LNCAP (cell line): ENCODE data around the gene SUMF1.

Experiments used
- TF ChIP-seq, protein P1 (sequence below): fragments of 450-650 bp; IDR thresholded peaks from 2 replicates; pipeline ENCODE4 v1.5.1; 2017; ENCODE audit warnings: mild to moderate bottlenecking

SUMF1 gene

DNA sequence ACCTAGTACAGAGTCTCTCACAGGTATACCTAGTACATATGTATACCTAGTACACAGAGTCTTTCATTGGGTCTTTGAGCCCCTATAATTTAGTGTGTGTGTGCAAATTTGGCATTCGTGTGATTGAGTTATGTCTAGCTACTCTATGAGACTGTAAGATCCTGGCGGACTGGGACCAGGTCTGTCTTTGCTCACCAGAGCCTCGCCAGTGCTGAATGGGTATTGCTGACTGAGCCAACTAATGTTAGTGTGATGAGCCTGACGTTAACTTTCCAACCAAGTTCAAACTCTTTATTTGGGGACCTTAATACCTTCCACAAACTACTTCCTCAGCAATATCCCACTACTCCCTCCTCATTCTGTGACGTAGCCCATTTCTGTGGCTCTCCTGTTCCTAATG, 128.3 kb downstream of the SUMF1 start:
- TF ChIP-seq, protein P1, sequence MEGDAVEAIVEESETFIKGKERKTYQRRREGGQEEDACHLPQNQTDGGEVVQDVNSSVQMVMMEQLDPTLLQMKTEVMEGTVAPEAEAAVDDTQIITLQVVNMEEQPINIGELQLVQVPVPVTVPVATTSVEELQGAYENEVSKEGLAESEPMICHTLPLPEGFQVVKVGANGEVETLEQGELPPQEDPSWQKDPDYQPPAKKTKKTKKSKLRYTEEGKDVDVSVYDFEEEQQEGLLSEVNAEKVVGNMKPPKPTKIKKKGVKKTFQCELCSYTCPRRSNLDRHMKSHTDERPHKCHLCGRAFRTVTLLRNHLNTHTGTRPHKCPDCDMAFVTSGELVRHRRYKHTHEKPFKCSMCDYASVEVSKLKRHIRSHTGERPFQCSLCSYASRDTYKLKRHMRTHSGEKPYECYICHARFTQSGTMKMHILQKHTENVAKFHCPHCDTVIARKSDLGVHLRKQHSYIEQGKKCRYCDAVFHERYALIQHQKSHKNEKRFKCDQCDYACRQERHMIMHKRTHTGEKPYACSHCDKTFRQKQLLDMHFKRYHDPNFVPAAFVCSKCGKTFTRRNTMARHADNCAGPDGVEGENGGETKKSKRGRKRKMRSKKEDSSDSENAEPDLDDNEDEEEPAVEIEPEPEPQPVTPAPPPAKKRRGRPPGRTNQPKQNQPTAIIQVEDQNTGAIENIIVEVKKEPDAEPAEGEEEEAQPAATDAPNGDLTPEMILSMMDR: no peak

DNA sequence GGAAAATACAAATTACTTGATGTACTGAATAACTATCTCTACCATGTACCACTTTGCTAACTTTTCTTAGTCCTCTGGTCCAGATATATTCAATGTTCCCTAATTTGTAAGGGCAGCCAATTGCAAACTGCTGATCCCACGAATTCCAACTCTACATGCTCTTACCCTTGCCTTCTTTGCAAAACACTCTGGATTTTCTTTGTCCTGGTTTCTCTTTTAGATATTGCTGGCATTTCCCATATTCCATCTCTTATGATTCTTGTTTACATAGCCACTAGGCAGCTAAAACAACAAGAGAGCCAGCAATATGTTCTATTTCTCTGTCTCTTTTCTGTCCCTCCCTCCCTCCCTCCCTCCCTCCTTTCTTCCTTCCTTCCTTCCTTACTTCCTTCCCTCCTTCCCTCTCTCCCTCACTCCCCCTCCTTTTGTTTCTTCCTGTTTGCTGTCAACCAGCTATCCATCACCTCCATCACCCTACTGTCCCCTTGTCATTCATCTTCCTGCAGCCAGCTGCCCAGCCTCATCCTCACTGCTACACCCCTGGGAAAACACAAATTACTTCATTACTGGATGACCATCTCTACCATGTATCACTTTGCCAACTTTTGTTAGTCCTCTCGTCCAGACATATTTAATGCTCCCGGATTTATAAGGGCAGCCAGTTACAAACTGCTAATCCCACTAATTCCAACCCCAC, 130.1 kb downstream of the SUMF1 start:
- TF ChIP-seq, protein P1: no peak

DNA sequence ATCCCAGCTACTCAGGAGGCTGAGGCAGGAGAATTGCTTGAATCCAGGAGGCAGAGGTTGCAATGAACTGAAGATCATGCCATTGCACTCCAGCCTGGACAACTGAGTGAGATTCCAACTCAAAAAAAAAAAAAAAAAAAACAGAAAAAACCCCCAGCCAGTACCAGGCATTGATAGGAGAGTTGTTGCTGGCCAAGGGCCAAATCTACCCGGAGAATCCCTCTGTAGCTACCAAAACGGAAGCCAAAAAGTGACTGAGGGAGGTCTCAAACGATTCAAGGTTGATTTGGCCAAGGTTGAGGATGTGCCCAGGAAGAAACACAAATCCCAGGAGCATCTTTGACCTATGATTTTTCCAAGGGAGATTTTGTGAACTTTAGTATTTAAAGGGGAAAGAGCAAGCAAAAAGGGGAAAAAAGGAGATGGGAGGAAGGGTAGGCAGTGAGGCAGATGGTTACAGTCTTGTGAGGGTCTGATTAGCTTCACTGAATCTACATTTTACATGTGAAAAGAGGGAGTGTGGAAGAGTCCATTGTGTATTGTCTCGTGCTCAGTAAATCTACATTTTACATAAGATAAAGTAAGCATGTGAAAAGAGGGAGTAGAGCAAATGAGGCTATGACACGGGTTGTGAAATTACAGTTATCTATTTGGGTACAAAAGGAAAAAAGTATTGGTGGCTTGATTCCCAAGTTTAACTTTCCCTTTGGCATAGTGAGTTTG, 131.1 kb downstream of the SUMF1 start:
- TF ChIP-seq, protein P1: no peak

DNA sequence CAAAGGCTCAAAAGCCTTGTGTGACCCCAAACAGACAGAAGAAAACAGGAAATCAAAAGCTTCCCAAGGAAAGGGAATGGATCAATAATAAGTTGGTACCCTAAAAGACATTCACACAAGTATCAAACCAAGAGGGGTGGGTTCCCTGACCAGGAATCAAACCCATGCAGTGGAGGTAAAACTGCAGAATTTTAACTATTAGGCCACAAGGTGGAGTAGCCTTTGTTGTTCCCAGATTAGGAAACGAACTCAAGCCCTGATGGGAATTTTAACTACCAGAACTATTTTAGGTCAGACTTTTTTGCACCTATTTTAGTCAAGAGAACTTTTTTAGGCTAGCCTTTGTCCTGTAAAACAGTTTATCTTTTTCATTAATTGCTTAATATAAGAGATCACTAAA, 132.5 kb downstream of the SUMF1 start:
- TF ChIP-seq, protein P1: peak; percentile 34; the same call in 1 of the 2 replicates

DNA sequence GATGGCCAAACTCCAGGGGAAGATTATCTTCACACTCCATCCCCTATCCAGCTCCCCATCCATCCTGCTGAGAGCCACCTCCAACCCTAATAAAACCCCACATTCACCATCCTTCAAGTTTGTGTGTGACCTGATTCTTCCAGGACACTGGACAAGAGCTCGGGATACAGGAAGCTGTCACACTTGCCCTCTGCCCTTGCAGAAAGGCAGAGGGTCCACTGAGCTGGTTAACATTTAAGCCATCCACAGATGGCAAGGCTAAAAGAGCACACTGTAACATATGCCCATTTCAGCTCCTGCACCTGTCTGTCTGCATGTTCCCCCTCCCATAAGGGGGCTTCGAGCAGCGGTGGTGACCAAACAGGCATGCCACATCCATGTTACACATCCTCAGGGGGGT, 134.1 kb downstream of the SUMF1 start:
- TF ChIP-seq, protein P1: no peak

DNA sequence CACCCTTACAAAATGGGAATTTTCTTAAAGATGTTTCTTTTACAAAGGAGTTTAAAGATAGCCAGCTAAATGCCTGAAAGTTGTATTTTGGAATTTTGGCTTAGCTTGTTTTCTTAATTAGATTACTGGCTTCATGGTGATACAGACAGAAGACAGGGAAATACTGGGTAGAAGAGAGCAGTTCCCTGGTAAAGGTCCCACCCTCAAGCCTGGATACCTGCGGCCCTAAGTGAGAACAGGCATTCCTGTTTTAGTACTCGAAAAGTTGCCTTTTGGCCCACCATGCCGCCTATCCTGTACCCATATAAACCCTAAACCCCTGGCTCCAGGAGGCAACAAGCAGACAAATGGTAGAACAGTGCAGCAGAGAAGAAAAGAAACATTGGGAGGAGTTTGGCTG, 134.5 kb downstream of the SUMF1 start:
- TF ChIP-seq, protein P1: no peak

DNA sequence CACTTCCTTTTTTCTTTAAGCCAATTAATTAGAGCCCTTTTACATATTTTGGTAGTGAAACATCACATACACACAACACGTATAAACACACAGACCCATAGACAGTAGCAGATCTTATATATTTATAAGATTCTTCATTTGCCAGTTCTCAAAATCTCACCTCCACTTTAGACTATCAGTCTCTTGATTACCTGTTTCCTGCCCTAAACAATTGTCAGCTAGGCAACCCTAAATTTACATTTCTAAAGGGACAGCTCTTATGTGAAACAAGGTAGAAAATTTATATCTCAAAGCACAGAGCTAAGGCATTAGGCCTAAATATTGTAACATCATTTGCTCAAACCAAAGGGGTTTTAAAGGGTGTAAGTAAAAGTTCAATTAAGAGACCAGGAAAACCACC, 135.0 kb downstream of the SUMF1 start:
- TF ChIP-seq, protein P1: no peak
